A549 (cell line): Measurements from ENCODE around the gene GJB2. TPM values are rescaled to one million over a fixed set of nuclear protein-coding genes. Genes with fewer than 3 reads are reported as not detected.

ENCODE experiments used
- ATAC-seq, 2 experiments: fragments of 200-7000 bp in 1 of 2; fragments of >200 bp in 1 of 2; cut with Nextera tagmentation in 1 of 2; cut with Tn5 transposase in 1 of 2; 3 replicates each; pipeline versions ENCODE4 v1.8.0 to v1.9.1; 2018 to 2020; ENCODE audit warnings: mild to moderate bottlenecking in 1 of 2, moderate library complexity in 1 of 2
- CTCF ChIA-PET: fragments of 300-600 bp; sonication (Branson Sonifier 250); formaldehyde crosslinking; extraction: SDS; loops from one replicate; lab custom pipeline; 2021; ENCODE audit warnings: antibody characterized with exemption, inconsistent platforms; lab: Yijun Ruan, JAX
- POLR2A ChIA-PET: fragments of 350-600 bp; formaldehyde crosslinking; extraction: SDS; loops from one replicate; lab custom pipeline; 2021; ENCODE audit warnings: antibody characterized with exemption, inconsistent platforms; lab: Yijun Ruan, JAX
- DNase-seq, 2 experiments: peaks; one replicate each; pipeline versions ENCODE4 v3.0.0 to v3.0.0-alpha.2; 2011 to 2016; ENCODE audit warnings: low read depth in 1 of 2, low spot score in 1 of 2
- FAIRE-seq: peaks from 2 replicates; lab custom pipeline; 2011; peaks lifted over from hg19 to GRCh38; lab: Jason Lieb, UNC
- H3K27ac ChIP-seq, 2 experiments: fragments of >200 bp; sonication (Bioruptor Twin); formaldehyde crosslinking; 3 replicates each; pipeline ENCODE4 v1.5.1; 2016 to 2017
- H3K4me1 ChIP-seq: fragments of >200 bp; sonication (Bioruptor Twin); formaldehyde crosslinking; 3 replicates; pipeline ENCODE4 v1.6.1; 2016
- H3K4me2 ChIP-seq: fragments of >200 bp; sonication (Bioruptor Twin); formaldehyde crosslinking; 3 replicates; pipeline ENCODE4 v1.6.1; 2016
- H3K4me3 ChIP-seq: fragments of >200 bp; sonication (Bioruptor Twin); formaldehyde crosslinking; 3 replicates; pipeline ENCODE4 v1.5.1; 2016
- H3K9me3 ChIP-seq: fragments of >200 bp; sonication (Bioruptor Twin); formaldehyde crosslinking; 3 replicates; pipeline ENCODE4 v1.6.1; 2016
- BCL3 ChIP-seq: fragments of >200 bp; sonication (Bioruptor Twin); formaldehyde crosslinking; IDR thresholded peaks from 3 replicates; pipeline ENCODE4 v1.6.1; 2016
- BHLHE40 ChIP-seq: IDR thresholded peaks from 2 replicates; pipeline ENCODE4 v1.6.1; 2012; ENCODE audit warnings: low read depth, low read length, inconsistent platforms
- CBX2 ChIP-seq: fragments of 200-600 bp; sonication (generic); IDR thresholded peaks from 2 replicates; pipeline ENCODE4 v1.6.1; 2016; ENCODE audit warnings: low read depth, mild to moderate bottlenecking, borderline replicate concordance
- CBX8 ChIP-seq: fragments of 200-600 bp; sonication (generic); IDR thresholded peaks from 2 replicates; pipeline ENCODE4 v1.6.1; 2016
- CEBPB ChIP-seq, 2 experiments: fragments of >200 bp in 1 of 2; sonication (Bioruptor Twin) in 1 of 2; formaldehyde crosslinking in 1 of 2; IDR thresholded peaks; 2 replicates each; pipeline ENCODE4 v1.6.1; 2012 to 2016
- ELK1 ChIP-seq: fragments of 150-350 bp; IDR thresholded peaks from 2 replicates; pipeline ENCODE4 v1.6.1; 2014; ENCODE audit warnings: low read depth, mild to moderate bottlenecking, low read length
- EP300 ChIP-seq, 2 experiments: fragments of >200 bp; sonication (Bioruptor Twin); formaldehyde crosslinking; IDR thresholded peaks; 2 replicates in 1 of 2; 3 replicates in 1 of 2; pipeline ENCODE4 v1.6.1; 2016 to 2017
- ESRRA ChIP-seq: fragments of 150-350 bp; IDR thresholded peaks from 2 replicates; pipeline ENCODE4 v1.6.1; 2014; ENCODE audit warnings: mild to moderate bottlenecking, low read length, borderline replicate concordance
- FOSB ChIP-seq: fragments of 250-450 bp; sonication (Bioruptor Pico); IDR thresholded peaks from 2 replicates; pipeline ENCODE4 v1.5.0; 2020; ENCODE audit warnings: mild to moderate bottlenecking, moderate library complexity
- FOXS1 ChIP-seq: fragments of 250-450 bp; sonication (Bioruptor Pico); IDR thresholded peaks from 2 replicates; pipeline ENCODE4 v1.5.0; 2020; ENCODE audit warnings: mild to moderate bottlenecking, moderate library complexity
- HDAC2 ChIP-seq: fragments of 200-600 bp; sonication (generic); IDR thresholded peaks from 2 replicates; pipeline ENCODE4 v1.6.1; 2016
- HES2 ChIP-seq: fragments of >200 bp; sonication (Bioruptor Twin); formaldehyde crosslinking; IDR thresholded peaks from 2 replicates; pipeline ENCODE4 v1.6.1; 2016
- HEYL ChIP-seq: fragments of 250-450 bp; sonication (Bioruptor Pico); IDR thresholded peaks from 2 replicates; pipeline ENCODE4 v1.8.0; 2021; ENCODE audit warnings: mild to moderate bottlenecking, moderate library complexity
- HOXA7 ChIP-seq: fragments of 250-450 bp; sonication (Bioruptor Pico); IDR thresholded peaks from 2 replicates; pipeline ENCODE4 v1.5.0; 2020; ENCODE audit warnings: mild to moderate bottlenecking, moderate library complexity
- KDM5A ChIP-seq: fragments of 200-600 bp; sonication (generic); IDR thresholded peaks from 2 replicates; pipeline ENCODE4 v1.6.1; 2016; ENCODE audit warnings: antibody characterized with exemption, mild to moderate bottlenecking
- MAZ ChIP-seq: fragments of 150-350 bp; IDR thresholded peaks from 2 replicates; pipeline ENCODE4 v1.6.1; 2014; ENCODE audit warnings: antibody characterized with exemption, low read depth, low read length, borderline replicate concordance
- MYC ChIP-seq: IDR thresholded peaks from 2 replicates; pipeline ENCODE4 v1.6.1; 2012; ENCODE audit warnings: mild to moderate bottlenecking, inconsistent platforms, low read length, improper control_type of control experiment, borderline replicate concordance
- NR3C1 ChIP-seq: fragments of >200 bp; sonication (Bioruptor Twin); formaldehyde crosslinking; IDR thresholded peaks from 3 replicates; pipeline ENCODE4 v1.6.1; 2017
- PBX3 ChIP-seq: IDR thresholded peaks from 2 replicates; pipeline ENCODE4 v1.6.1; 2012
- POLR2A ChIP-seq: IDR thresholded peaks from 2 replicates; pipeline ENCODE4 v1.6.1; 2012; ENCODE audit warnings: mild to moderate bottlenecking, low read length
- POLR2AphosphoS2 ChIP-seq: conservative IDR thresholded peaks from 2 replicates; pipeline ENCODE4 v1.6.1; 2012; ENCODE audit warnings: low read length, improper control_type of control experiment, inconsistent platforms
- RAD21 ChIP-seq, 2 experiments: fragments of >200 bp in 1 of 2; sonication (Bioruptor Twin) in 1 of 2; formaldehyde crosslinking in 1 of 2; IDR thresholded peaks in 1 of 2; conservative IDR thresholded peaks in 1 of 2; 2 replicates in 1 of 2; 3 replicates in 1 of 2; pipeline ENCODE4 v1.6.1; 2012 to 2018; ENCODE audit warnings: inconsistent platforms in 1 of 2
- REST ChIP-seq: fragments of 200-600 bp; sonication (generic); IDR thresholded peaks from 2 replicates; pipeline ENCODE4 v1.6.1; 2016; ENCODE audit warnings: antibody characterized with exemption, mild to moderate bottlenecking, moderate library complexity
- TP53 ChIP-seq: fragments of 250-450 bp; sonication (Bioruptor Pico); IDR thresholded peaks from 2 replicates; pipeline ENCODE4 v1.5.0; 2021; ENCODE audit warnings: mild to moderate bottlenecking, moderate library complexity
- ZNF302 ChIP-seq: fragments of 250-450 bp; sonication (Bioruptor Pico); IDR thresholded peaks from 2 replicates; pipeline ENCODE4 v1.9.0; 2021; ENCODE audit warnings: inconsistent platforms, mild to moderate bottlenecking, moderate library complexity
- WGBS: methylation state at CpG from one replicate; pipeline ENCODE4 v1.1.6; 2017; ENCODE audit errors: missing lambda C conversion rate; 5-methylcytosine and 5-hydroxymethylcytosine counted together
- polyA plus RNA-seq, 4 experiments: library from polyadenylated mRNA; depleted of rRNA in 3 of 4; stranded (reverse); fragments of >200 nt; fragmentation: RNase III in 1 of 4; extraction: RNeasy Plus Mini Kit Qiagen cat#74134 plus additional on column Dnase treatment in 1 of 4; gene quantifications; 2 replicates in 3 of 4; 3 replicates in 1 of 4; pipeline ENCODE4 v1.2.3, GENCODE V29; 2011 to 2017

GJB2 gene
- polyA plus RNA-seq, 2 of the 4 experiments (the other 2 are of a cell fraction): 0.40 to 0.66 TPM

GRCh38 chr13:20150561-20150960 is 42.2 kb downstream of the GJB2 start:
- H3K4me1 ChIP-seq: no peaks in the 10 kb centered on the region
- H3K27ac ChIP-seq: no peak overlapping the region
- H3K9me3 ChIP-seq: no peaks in the 10 kb centered on the region
- DNase-seq: no peak
- H3K4me3 ChIP-seq: no peak overlapping the region
- TF ChIP-seq BHLHE40 (no peak), RAD21 (conservative IDR thresholded peaks at IDR 0.05 in 1 of 2, IDR thresholded peaks at IDR 0.05 in 1 of 2) (no peak), PBX3 (no peak), POLR2A (no peak), NR3C1 (no peak), HOXA7 (no peak)
- ChIA-PET POLR2A (no interaction called here), CTCF (no interaction called here)
- no peak for ATAC-seq
- H3K4me2 ChIP-seq: no peak overlapping the region
- 10% methylated on average over 1 of the region's 9 CpGs for WGBS
- no peak for FAIRE-seq

- TF ChIP-seq REST (no peak), ESRRA (no peak), BCL3 (no peak), FOSB (CRISPR knock-in tag) (no peak), CBX2 (no peak), HDAC2 (no peak), CEBPB (IDR thresholded peaks at IDR 0.05) (no peak), KDM5A (no peak), HEYL (CRISPR knock-in tag) (no peak), MYC (no peak), ELK1 (no peak), TP53 (no peak), HES2 (no peak), CBX8 (no peak), ZNF302 (no peak), MAZ (no peak), EP300 (IDR thresholded peaks at IDR 0.05) (no peak), FOXS1 (CRISPR knock-in tag) (no peak), POLR2AphosphoS2 (no peak)
- Histone ChIP-seq H3K4me1 (no peaks in the 10 kb centered on the region), H3K27ac (no peak overlapping the region), H3K4me3 (no peak overlapping the region), H3K4me2 (no peak overlapping the region), H3K9me3 (no peaks in the 10 kb centered on the region)
- DNase-seq (no peak), FAIRE-seq (no peak), ATAC-seq (no peak)
- ChIA-PET POLR2A (no interaction called here), CTCF (interaction anchor here (0.9 kb wide), 1 partner anchor 18 kb away, joined by 3 read pairs; no protein-coding TSS in a partner anchor)
- WGBS: 53% methylated on average over 9 of the region's 9 CpGs
Measured at GRCh38 chr13:20149762-20150161, 43.0 kb downstream of the GJB2 start.
